ENCODE measurements around the gene HTT.
A peak's percentile ranks its signal among the peaks of the same experiment; 100 is the strongest.

Gene HTT

GRCh38 chr4:3280466-3280865, 206.0 kb downstream of the HTT start:
- no peak for DNase-seq

GRCh38 chr4:3283483-3283882, 209.0 kb downstream of the HTT start:
- DNase-seq: no peak

- DNase-seq: no peak
These were observed 209.4 kb downstream of the HTT start for GRCh38 chr4:3283916-3284315.

- no peak for DNase-seq
These were observed 210.5 kb downstream of the HTT start for GRCh38 chr4:3284734-3285557.

GRCh38 chr4:3285558-3286334, 211.3 kb downstream of the HTT start:
- DNase-seq: no peak

- DNase-seq: no peak
These were observed 212.1 kb downstream of the HTT start for GRCh38 chr4:3286335-3287175.

- no peak for DNase-seq
These were observed 212.9 kb downstream of the HTT start for GRCh38 chr4:3287271-3287971.

- DNase-seq: no peak
These were observed 213.6 kb downstream of the HTT start for GRCh38 chr4:3287972-3288570.

- no peak for DNase-seq
These were observed 214.2 kb downstream of the HTT start for GRCh38 chr4:3288571-3289094.

- no peak for DNase-seq
These were observed 216.0 kb downstream of the HTT start for GRCh38 chr4:3290476-3290875.

GRCh38 chr4:3290889-3291321, 216.4 kb downstream of the HTT start:
- no peak for DNase-seq

- DNase-seq: no peak
These were observed 217.0 kb downstream of the HTT start for GRCh38 chr4:3291411-3291968.

GRCh38 chr4:3291969-3292570, 217.6 kb downstream of the HTT start:
- DNase-seq: no peak

- DNase-seq: peak; percentile 73
These were observed 218.3 kb downstream of the HTT start, which contains the start of gene RGS12 for GRCh38 chr4:3292571-3293400. Gene RGS12, plus strand, starts transcription at chr4:3293021. Its CDS starts 23,150 bp downstream, at chr4:3316171.
